Hippocampal formation (tissue), 2 donors: ENCODE data around the gene TTC3.
"Not testable (repeated sequence)": the region's sequence is repeated elsewhere in the genome, so short reads cannot be mapped to it uniquely, and the experiment has no call there.

ENCODE experiments used
- DNase-seq, 2 donors: peaks; one replicate each; lab custom pipeline; 2025; lab: John Stamatoyannopoulos, UW

The TTC3 gene

DNA sequence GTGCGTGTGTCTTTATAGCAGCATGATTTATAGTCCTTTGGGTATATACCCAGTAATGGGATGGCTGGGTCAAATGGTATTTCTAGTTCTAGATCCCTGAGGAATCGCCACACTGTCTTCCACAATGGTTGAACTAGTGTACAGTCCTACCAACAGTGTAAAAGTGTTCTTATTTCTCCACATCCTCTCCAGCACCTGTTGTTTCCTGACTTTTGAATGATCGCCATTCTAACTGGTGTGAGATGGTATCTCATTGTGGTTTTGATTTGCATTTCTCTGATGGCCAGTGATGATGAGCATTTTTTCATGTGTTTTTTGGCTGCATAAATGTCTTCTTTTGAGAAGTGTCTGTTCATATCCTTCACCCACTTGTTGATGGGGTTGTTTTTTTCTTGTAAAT, 149.2 kb downstream of the TTC3 start:
- DNase-seq, result not testable (repeated sequence)

DNA sequence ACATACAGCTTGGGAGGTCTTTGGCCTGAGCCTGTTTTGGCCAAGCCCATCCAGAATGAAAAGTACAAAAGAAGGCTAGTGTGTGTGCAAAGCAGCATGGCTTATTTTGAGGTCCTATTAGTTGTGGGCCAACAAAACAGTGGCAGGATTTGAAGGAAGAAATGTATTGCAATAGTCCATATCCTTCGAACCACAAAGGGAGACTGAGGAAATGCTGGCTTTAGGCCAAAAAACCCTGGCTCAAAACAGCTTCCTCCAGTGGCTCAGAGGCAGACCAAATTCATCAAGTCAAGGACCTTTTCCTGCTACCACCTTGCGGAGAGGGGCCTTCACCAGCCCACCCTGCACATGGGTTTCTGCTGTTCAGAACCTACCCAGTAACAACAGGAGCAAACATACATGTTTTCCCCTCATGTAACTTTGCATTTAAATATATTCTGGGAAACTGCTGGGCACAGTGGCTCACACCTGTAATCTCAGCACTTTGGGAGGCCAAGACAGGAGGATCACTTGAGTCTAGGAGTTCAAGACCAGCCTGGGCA, 150.8 kb downstream of the TTC3 start:
- no peak for DNase-seq

DNA sequence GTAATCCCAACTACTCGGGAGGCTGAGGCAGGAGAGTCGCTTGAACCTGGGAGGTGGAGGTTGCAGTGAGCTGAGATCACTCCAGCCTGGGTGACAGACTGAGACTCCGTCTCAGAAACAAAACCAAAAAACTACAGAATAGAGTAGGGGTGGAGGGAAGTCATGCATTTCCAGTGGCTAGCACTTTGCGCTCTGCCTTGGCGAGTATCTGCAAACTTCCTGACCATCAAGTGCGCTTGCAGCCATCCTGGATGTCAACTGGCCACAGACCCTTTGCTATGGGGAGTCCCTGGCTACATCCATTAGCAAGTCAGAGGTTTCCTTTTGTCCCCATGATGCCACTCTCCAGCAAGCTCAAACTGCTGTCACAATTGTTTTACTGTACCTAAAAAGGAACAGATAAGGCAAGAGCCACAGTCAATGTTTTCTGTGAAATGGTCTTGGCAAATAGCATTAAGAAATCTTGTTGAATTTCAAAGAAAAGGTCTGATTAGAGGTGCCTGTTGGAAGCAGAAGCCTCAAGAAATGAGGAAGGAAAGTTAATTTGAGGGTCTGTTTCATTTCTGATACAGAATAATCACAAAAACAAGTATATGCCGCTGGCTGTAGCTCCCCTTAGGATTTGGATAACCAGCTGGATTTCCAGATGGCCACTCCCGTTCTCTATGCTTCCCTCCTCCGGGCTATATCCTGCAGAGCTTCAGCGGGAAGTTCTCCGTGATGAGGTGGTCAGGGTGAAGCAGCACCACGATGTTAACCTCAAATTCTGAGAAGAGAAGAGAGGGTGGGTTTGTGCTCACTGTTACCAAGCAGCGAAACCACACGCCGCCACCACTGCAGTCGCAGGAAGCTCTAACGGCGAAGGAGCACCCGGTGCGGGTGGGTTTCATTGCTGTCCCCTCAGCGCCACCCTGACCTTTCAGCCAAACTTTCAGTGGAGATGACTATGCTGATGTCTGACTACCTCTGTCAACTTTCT, 152.1 kb downstream of the TTC3 start:
- DNase-seq, result no peak

DNA sequence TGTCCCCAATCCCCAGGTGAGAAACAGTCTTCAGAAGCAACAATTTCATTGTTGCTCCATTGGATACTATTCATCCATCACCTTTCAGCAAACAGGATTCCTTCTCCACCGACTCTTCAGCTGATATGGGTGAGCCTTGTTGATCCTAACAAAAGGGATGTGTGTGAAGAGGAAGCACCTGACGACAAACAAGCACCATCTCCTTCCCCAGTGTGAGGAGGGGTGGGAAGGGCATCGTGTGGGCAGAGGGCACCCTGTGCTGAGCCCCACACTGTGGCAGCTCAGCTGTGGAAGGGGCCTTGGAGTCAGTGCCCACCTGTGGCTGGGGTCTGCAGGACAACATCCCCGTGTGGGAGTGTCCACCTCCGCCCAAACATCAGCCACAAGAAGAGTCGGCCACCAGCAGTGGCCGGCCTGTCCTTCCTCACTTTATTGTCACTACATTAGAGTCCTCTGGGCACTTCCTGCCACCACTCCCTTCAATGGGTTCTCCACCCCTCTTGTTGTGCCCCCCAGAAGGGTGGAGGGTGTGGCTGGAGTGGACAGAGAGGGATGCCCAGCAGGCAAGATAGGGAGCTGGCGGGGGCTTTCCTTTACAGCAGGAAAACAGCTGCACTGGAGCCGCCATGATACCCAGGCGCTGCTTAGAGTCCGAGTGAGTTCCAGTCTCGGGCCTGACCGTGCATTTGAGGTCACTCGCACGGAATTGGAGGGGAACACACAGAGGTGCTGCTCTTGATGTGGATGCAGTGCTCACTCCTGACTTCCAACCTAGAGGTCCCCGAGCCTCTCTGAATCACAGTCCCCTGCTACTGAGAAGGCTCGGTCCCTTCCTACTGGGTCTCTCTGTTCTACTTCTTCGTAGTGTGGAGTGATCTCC, 153.2 kb downstream of the TTC3 start:
- DNase-seq, result no peak

DNA sequence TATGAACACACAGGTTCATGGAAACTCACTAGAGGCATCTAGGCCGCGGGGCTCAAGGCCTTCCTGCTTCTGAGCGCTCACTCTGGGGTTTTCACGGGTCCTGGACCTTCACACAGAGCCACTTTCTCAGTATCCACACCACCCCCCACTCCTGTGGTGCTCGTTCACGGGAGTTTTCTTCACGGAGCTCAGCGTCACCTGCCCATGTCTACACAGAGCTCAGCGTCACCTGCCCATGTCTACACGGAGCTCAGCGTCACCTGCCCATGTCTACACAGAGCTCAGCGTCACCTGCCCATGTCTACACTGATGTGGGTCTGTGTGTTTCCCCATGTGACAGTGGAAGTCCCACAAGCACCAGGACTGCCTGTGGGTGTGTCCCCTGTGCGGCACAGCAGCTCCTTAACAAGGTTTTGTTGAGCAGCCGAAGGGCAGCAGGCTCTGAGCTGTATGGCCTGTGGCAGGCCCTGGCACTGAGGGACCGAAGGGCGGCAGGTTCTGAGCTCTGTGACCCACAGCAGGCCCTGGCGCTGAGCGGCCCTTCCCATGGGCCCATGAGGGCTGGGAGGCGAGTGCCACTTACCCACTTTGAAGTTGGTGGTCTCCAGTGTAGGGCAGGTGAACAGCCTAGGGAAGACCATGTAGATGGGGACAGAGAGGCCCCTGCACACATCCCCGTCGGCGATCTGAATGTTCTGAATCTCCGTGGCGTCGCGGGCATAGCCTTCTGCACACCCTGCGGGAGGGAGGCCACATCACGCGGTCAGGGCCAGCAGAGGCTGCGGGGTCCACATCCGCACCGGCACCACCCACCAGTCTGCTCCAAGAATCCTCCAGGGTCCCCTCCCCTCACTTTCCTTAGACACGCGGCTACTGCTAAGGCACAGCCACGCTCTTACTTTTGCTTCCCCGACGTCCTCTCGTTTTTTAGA, 154.3 kb downstream of the TTC3 start:
- DNase-seq, result no peak

DNA sequence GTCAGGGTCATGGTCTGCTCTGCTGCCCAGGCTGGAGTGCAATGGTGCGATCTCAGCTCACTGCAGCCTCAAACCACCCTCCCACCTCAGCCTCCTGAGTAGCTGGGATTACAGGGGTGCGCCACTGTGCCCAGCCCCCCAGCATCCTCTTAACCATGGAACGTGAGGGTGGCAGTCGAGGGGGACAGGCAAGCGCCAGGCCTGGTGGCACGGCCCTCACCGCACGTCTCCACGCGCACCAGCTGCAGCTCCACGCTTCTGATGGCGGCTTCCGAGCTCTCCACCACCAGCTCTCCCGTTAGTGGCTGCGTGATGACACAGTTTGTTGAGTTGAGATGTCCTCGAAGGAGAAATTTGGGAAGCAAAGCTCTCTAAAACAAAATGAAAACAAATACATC, 154.9 kb downstream of the TTC3 start:
- no peak for DNase-seq

DNA sequence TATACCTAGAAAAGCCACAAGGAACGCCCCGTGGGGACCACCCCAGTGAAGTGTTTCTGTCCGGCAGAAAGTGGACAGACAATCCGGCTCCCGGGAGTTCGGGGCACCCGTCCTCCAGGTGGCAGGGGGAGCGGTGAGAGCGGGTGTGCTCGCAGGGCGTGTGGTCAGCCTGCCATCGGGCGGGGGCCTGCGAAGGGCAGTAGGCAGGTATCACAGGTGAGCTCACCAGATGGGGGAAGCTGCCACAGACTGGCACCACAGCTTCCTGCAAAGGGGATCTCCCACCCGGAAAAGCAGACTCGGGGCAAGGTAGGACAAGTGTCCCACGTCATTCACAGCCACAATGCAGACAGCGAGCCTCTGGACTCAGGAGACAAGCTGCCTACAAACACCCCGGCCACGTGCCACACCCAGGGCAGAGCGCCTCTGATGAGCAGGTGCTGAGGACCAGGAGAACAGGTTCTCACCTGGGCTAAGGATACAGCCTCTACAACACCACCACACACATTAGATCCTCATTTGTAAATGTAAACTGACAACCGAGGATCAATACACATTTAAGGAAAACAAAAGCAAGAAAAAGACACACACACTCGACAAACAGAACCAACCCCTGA, 157.7 kb downstream of the TTC3 start:
- no peak for DNase-seq

DNA sequence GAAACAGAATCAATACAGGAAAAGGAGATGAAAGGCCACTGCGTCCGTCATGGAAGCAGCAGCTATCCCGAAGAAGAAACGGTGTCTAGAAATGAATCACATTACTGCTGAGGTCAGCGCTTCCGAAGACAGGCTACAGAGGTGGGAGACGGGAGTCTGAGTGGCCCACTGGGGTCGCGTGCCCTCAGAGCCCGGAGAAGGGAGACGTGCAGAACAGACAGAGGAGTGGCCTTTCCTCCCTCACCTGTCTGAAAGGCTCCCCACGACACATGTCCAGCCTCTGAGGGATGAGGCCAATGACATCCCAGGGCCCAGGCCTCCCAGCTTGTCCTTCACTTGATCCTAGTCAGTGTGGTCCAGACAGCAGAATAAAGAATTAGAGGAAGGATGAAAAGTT, 158.2 kb downstream of the TTC3 start:
- no peak for DNase-seq

DNA sequence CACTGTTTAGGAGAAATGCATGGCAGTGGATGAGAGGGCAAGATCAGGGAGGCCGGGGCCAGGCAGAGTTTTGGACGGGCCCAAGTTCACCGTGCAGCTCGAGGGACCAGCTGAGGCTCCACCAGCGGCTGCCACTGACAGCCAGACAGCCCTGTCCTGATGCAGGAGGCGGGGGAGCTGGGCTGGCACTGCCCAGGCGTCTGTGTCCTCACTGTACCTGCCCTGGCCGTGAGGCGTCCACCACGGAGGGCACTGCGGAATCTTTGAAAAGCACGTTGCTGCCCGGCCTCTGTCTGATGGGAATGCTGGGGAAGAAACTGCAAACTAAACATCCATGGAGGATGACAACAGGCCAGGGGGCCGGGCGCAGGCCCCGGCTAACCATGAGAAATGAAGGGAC, 158.6 kb downstream of the TTC3 start:
- DNase-seq, result no peak

DNA sequence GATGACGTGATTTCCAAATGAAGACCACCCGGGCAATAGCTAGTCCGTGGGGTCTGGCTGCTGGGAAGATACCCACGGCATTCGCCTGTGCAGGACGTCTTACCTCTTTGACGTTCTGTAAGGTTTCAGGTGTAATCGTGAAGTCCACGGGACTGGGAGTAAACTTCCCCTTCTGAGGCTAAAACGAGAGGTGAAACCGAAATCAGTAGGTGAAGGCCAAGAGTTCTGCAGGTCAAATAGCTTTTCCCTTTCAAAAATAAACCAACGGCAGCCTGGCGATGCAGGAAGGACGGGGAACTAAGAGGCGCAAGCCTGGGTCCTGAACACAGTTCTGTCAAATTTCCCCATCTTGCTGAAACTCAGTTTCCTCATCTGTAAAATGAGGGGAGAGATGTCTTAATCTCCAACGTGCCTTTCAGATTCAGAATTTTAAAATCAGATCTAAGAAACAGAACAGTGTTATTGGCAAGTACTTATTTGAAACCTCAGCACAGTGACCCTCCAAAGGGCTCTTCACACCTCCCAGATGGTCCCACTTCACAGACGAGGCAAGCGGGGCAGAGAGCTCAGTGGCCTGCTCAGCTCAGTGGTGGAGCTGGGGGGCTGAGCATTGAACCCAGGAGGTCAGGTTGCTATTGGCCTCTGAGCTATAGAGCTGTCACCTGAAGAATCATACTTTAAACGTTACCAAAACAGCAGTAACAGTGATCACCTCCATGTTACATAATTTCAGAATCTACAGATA, 159.4 kb downstream of the TTC3 start:
- DNase-seq, result no peak

DNA sequence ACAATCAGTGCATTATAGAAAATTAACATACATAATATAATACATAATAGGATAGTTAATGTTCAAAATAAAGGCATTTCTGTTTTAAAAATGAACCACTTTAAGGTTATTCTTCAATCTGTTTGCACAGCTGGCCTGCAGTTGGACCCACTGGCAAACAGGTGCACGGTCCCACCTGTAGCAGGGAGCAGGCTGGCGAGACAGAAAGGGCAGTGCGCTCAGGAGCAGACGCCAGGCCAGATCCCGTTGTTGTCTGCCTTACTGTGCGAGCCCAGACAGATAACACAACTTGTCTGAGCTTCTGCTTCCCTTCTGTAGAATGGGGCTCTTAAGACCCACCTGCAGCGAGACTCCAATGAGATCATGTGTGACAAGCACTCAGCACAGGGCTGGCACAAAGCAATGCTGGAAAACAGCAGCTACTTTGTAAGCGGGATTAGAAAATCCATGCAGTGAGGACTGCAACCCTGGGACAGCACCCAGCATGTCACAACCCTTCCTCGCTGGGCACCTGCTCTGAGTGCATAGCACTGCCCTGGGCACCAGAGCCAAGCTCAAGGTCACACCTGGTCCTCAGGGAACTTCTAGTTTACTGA, 160.6 kb downstream of the TTC3 start:
- DNase-seq, result no peak

DNA sequence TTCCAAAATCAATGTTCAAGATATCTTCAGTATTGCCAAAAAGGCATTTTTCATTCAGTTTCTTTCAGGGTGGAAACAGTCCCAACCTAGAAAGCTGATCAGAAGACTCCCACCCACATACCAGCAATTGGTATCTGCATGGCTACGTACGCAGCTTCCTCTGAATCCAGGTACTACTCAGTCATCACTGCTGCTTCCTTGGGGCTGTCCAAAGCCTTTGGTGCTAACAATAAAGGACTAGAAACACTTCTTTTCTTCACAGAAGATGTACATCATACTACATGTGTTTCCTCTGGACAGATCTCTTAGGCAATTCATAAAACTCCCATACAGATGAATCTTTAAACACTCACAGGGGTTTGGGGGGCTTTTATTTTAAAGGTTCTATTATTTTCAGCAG, 164.3 kb downstream of the TTC3 start:
- DNase-seq, result no peak

DNA sequence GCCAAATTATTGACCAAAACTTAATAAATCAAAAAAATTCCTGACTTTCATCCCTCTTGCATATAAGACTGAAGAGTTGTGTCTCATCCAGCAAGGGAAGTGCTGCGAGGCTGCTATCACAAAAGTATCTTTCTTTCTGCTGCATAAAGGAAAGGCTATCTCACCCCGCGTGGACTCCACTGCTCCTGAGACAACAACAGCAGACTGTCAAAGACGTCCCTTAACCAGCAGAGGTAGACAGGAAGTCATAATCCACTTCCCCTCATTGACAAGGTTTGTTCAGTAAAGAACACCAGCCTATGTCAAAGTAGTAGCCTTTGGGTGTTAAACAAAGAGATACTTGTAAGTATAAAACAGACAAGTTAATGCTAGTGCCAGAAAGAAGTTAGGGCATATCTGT, 164.7 kb downstream of the TTC3 start:
- no peak for DNase-seq

DNA sequence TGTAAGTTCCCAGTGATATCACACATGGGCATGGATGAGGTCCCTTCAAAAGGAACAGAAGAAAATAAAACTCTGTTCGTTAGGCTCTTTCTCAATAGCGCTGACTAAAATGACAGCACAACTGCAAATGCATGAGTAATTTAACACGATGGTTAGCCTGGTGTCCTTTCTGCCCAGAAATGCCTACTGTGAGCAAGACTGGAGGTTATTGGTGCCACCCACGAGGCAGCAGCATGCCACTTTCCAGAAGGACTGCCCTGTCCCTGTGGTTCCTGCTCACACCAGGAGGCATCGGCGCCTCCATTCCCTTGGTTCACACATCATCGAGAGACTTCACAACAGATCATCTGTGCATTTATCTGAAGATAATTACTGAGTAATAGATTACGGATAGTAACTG, 167.9 kb downstream of the TTC3 start:
- no peak for DNase-seq

DNA sequence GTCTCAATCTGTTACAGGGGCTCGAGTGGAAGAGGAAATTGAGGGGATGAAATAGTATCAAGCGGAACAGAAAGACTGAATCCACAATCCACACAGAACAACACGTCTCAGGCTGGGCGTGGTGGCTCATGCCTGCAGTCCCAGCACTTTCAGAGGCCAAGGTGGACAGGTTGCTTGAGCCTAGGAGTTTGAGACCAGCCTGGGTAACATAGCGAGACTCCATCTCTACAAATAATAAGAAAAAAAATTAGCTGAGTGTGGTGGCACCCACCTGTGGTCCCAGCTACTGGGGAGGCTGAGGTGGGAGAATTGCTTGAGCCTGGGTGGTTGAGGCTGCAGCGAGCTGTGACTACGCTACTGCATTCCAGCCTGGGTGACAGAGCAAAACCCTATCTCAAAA, 168.4 kb downstream of the TTC3 start:
- no peak for DNase-seq

DNA sequence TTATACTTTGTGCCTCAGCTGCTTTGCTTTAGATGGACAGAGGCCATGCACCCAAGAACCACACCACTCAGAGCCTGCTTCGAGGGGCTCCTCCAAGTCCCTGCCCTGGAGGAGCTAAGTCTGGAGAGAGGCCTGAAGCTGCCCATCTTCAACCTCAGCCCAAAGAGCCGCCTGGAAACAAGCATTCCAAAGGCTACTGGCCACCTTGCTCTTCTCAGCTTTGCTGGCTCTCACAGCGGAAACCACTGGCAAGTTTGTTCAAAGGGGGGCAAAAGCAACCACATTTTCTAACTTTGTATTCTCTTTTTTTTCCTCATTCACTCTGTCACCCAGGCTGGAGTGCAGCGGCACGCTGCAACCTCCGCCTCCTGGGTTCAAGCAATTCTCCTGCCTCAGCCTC, 170.9 kb downstream of the TTC3 start:
- DNase-seq, result no peak

DNA sequence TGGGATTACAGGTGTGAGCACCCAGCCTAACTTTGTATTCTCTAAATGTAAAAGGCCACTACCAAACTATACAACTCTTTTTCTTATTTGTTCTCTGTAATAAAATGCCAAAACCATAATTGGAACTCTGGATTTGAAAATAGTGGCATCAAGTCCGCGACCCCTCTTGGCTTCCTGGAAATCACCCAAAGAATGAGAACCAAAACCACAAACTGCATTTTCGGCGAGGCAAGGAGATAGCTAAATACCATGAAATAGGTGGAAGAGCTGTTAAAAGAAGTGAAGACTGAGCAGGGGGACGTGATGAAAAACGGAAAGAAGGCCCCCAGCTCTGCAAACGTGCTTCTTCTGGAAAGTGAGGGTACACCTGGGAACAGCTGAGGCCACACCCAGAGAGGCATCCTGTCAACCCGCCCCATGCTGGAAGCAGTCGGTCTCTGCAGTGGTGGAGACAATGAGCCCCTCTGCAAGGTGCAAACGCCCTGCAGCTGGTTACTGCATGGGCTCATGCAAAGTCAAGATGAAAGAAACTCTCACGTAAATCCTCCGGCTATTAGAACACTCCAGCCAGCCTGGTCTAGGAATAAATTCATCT, 171.5 kb downstream of the TTC3 start:
- DNase-seq, result no peak

DNA sequence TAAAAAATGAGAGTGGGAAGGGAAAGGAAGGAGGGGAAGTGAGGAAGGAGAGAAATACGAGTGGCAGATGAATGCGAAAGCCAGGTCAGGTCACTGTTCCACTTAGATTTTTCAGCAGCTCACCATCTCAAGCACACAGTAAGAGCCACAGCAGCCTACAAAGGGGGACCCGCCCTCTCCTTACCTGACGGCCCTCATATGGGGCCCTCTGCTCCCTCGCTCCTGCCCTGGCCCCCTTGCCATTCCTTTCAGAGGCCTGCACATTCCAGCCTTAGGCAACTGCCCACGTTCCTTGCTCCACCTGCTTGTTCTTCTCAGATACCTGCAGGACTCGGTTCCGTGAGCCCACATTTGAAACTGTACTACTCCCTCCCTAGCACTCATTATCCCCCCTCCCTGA, 172.1 kb downstream of the TTC3 start:
- DNase-seq, result no peak

DNA sequence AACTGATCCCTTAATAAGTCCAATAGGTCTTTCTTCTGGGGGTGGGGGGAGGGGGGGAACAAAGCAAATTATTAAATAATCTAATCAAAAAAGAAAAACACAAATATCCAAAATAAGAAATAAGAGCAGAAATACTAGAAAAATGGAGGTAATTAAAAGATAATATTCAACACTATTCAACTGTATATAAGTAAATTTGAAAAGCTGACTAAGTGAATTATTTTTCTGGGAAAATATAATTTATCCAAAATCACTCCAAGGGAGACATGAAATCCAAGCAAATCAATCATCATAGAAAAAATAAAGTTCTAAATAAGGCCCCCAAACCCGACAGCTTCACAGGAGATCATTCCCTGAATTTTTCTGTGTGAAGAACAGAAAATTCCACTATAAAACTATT, 175.2 kb downstream of the TTC3 start:
- DNase-seq, result no peak
